Measurements from ENCODE around the gene TRAPPC3. TPM values are rescaled to one million over a fixed set of nuclear protein-coding genes. Genes with fewer than 3 reads are reported as not detected.

The TRAPPC3 gene
- total RNA-seq, 1 experiment from 2014 or later, result 98.7 TPM

GRCh38 chr1:36137226-36137625 is 12.1 kb downstream of the TRAPPC3 start:
- Histone ChIP-seq H3K36me3 (ENCODE audit: control insufficient read depth, insufficient read depth, low read length) (peaks cover 19% of the 10 kb centered on the region), H3K27ac (ENCODE audit: low read length) (no peak overlapping the region), H3K4me3 (ENCODE audit: low read depth in 2 of 2, low read length in 2 of 2) (no peak overlapping the region), H3K4me1 (ENCODE audit: control insufficient read depth, insufficient read depth, low read length) (peaks cover 3% of the 10 kb centered on the region; the same call in 1 of the 2 replicates), H3K9me3 (ENCODE audit: control insufficient read depth, insufficient read depth, low read depth, low read length) (no peaks in the 10 kb centered on the region), H3K27me3 (ENCODE audit: control insufficient read depth, insufficient read depth, low read length) (no peaks in the 10 kb centered on the region)
- DNase-seq (ENCODE audit: low read depth, low spot score) (no peak), ATAC-seq (no peak)
- CTCF ChIA-PET, result no interaction called here
- TF ChIP-seq POLR2AphosphoS5 (IDR thresholded peaks at IDR 0.05; ENCODE audit: low read depth, low read length) (no peak), TCF7L2 (IDR thresholded peaks at IDR 0.05; ENCODE audit: low read depth, low read length) (no peak), REST (IDR thresholded peaks at IDR 0.05; ENCODE audit: insufficient read depth in 1 of 2, low read depth in 2 of 2, low read length in 1 of 2) (no peak), CTCF (IDR thresholded peaks at IDR 0.05) (no peak), SIN3A (IDR thresholded peaks at IDR 0.05; ENCODE audit: borderline replicate concordance, insufficient read depth, low read depth, low read length) (no peak)
- in situ Hi-C loops (cut with HindIII; ENCODE audit: low pct_unique_long_range_greater_than_20kb, low sequenced_read_pairs), result no loop called here
- intact Hi-C loops (cut with micrococcal nuclease; ENCODE audit: unreplicated experiment), result no loop called here
- BruUV-seq (replicated peaks), result no TSS peak
- POLR2A ChIA-PET, result no interaction called here

- no peak for ATAC-seq
- no TSS peak for BruUV-seq (replicated peaks)
- Histone ChIP-seq H3K36me3 (ENCODE audit: control insufficient read depth, insufficient read depth, low read length) (peaks cover 19% of the 10 kb centered on the region), H3K4me1 (ENCODE audit: control insufficient read depth, insufficient read depth, low read length) (peaks cover 3% of the 10 kb centered on the region; the same call in 1 of the 2 replicates), H3K27ac (ENCODE audit: low read length) (no peak overlapping the region), H3K9me3 (ENCODE audit: control insufficient read depth, insufficient read depth, low read depth, low read length) (no peaks in the 10 kb centered on the region), H3K4me3 (ENCODE audit: low read depth in 2 of 2, low read length in 2 of 2) (no peak overlapping the region), H3K27me3 (ENCODE audit: control insufficient read depth, insufficient read depth, low read length) (no peaks in the 10 kb centered on the region)
- TF ChIP-seq POLR2AphosphoS5 (IDR thresholded peaks at IDR 0.05; ENCODE audit: low read depth, low read length), result no peak
- TF ChIP-seq REST (IDR thresholded peaks at IDR 0.05; ENCODE audit: insufficient read depth in 1 of 2, low read depth in 2 of 2, low read length in 1 of 2), result no peak
- no peak for TF ChIP-seq SIN3A (IDR thresholded peaks at IDR 0.05; ENCODE audit: borderline replicate concordance, insufficient read depth, low read depth, low read length)
- TF ChIP-seq CTCF (IDR thresholded peaks at IDR 0.05), result no peak
- TF ChIP-seq TCF7L2 (IDR thresholded peaks at IDR 0.05; ENCODE audit: low read depth, low read length), result no peak
- DNase-seq (ENCODE audit: low read depth, low spot score), result no peak
- ChIA-PET CTCF (no interaction called here), POLR2A (interaction anchor here (0.9 kb wide), 1 partner anchor 13 kb away, joined by 3 read pairs; no protein-coding TSS in a partner anchor)
- intact Hi-C loops (cut with micrococcal nuclease; ENCODE audit: unreplicated experiment) (no loop called here), in situ Hi-C loops (cut with HindIII; ENCODE audit: low pct_unique_long_range_greater_than_20kb, low sequenced_read_pairs) (no loop called here)
These were observed 12.8 kb downstream of the TRAPPC3 start for GRCh38 chr1:36136535-36136934.
